A549 treated with AZD9567 at 1 μM for 4 hours (cell line): ENCODE data around the gene RECK. TPM values are rescaled to one million over a fixed set of nuclear protein-coding genes. Genes with fewer than 3 reads are reported as not detected.

Experiments
- total RNA-seq: library from RNA; stranded (reverse); fragments of 200-300 nt; extraction: Qiagen RNA extraction; gene quantifications from 5 replicates; pipeline ENCODE4 v1.2.3, GENCODE V29; 2022; ENCODE audit not compliant: insufficient read depth

RECK gene
- 5.7 to 10.7 TPM (median 6.5 TPM) in 5 replicates for total RNA-seq

GRCh38 chr9:36036780-36037548 is at the start of gene RECK:
Gene RECK, plus strand, starts transcription at chr9:36036913. Its CDS starts 86 bp downstream, at chr9:36036999.

GRCh38 chr9:36136272-36136893 is 99.7 kb downstream of the RECK start, which contains the start of gene GLIPR2:
Gene GLIPR2, plus strand, starts transcription at chr9:36136733. Its CDS starts 46 bp downstream, at chr9:36136779.

GRCh38 chr9:36169166-36169565 is 132.5 kb downstream of the RECK start, which contains the start of gene CCIN:
Gene CCIN, plus strand, starts transcription at chr9:36169388. Its CDS starts 115 bp downstream, at chr9:36169503.

Other genes with a start within 250 kb of the RECK start
- 4.8 to 5.5 TPM (median 5.5 TPM) in 4 of 5 replicates, not detected in the other for gene NPR2, start 245.3 kb upstream of the RECK start, total RNA-seq
- 0.21 to 0.47 TPM (median 0.40 TPM) in 4 of 5 replicates, not detected in the other for gene SPAG8, start 224.7 kb upstream of the RECK start, total RNA-seq
- gene HINT2, start 221.9 kb upstream of the RECK start, total RNA-seq = 60.2 to 112 TPM (median 101 TPM) in 5 replicates
- not detected in 5 replicates for gene FAM221B, start 208.2 kb upstream of the RECK start, total RNA-seq
- 1.5 to 3.6 TPM (median 3.1 TPM) in 5 replicates for gene TMEM8B, start 207.7 kb upstream of the RECK start, total RNA-seq
- gene OR13J1, start 166.5 kb upstream of the RECK start, total RNA-seq = not detected in 5 replicates
- 0.17 to 0.23 TPM (median 0.19 TPM) in 4 of 5 replicates, not detected in the other for gene HRCT1, start 130.7 kb upstream of the RECK start, total RNA-seq
- 0.05 TPM in 1 of 5 replicates, not detected in the others for gene SPAAR, start 127.4 kb upstream of the RECK start, total RNA-seq
- not detected in 5 replicates for gene OR2S2, start 78.8 kb upstream of the RECK start, total RNA-seq
- gene GLIPR2, start 99.8 kb downstream of the RECK start, total RNA-seq = 8.3 to 15.0 TPM (median 9.1 TPM) in 5 replicates
- gene CCIN, start 132.5 kb downstream of the RECK start, total RNA-seq = not detected in 5 replicates
- 301 to 415 TPM (median 377 TPM) in 5 replicates for gene CLTA, start 154.0 kb downstream of the RECK start, total RNA-seq
- gene GNE, start 221.5 kb downstream of the RECK start, total RNA-seq = 12.7 to 17.1 TPM (median 14.7 TPM) in 5 replicates